OCI-LY1 (cell line): ENCODE results near the gene EEF1B2.

Experiments
- CTCF ChIP-seq: fragments of 200-600 bp; sonication (generic), shearing (Covaris generic); IDR thresholded peaks from 2 replicates; pipeline ENCODE4 v1.5.1; 2017; ENCODE audit warnings: mild to moderate bottlenecking, antibody characterized with exemption, low read length, moderate library complexity, mixed read lengths
- EZH2 ChIP-seq: fragments of 200-600 bp; sonication (generic), shearing (Covaris generic); IDR thresholded peaks from 2 replicates; pipeline ENCODE4 v1.8.0; 2017; ENCODE audit warnings: borderline replicate concordance, mixed run types, mild to moderate bottlenecking, antibody characterized with exemption, low read length, moderate library complexity, mixed read lengths

DNA sequence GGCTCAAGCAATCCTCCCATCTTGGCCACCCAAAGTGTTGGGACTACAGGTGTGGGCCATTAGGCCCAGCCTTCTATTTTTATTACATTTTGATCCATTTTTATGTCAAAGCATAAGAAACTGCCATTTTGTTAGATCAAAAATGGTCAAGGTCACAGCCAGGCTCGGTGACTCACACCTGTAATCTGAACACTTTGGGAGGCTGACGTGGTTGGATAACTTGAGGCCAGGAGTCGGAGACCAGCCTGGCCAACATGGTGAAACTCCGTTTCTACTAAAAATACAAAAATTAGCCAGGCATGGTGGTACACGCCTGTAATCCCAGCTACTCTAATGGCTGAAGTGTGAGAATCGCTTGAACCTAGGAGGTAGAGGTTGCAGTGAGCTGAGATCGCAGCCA, 49.2 kb downstream of the EEF1B2 start:
- TF ChIP-seq CTCF: no peak
- no peak for TF ChIP-seq EZH2
